GM12891 (cell line): Measurements from ENCODE around the gene ZMIZ1.
"Not testable (repeated sequence)": the region's sequence is repeated elsewhere in the genome, so short reads cannot be mapped to it uniquely, and the experiment has no call there.

Source experiments
- DNase-seq: peaks from one replicate; pipeline ENCODE4 v3.0.0; 2011; ENCODE audit warnings: low spot score; ENCODE audit not compliant: insufficient read length
- FAIRE-seq: peaks from 2 replicates; lab custom pipeline; 2011; peaks lifted over from hg19 to GRCh38; lab: Jason Lieb, UNC
- PAX5 ChIP-seq: IDR thresholded peaks from 2 replicates; pipeline ENCODE4 v1.6.1; 2011; ENCODE audit warnings: low read length, moderate library complexity, mild to moderate bottlenecking; ENCODE audit not compliant: insufficient read depth, severe bottlenecking
- POLR2A ChIP-seq: IDR thresholded peaks from 2 replicates; pipeline ENCODE4 v1.6.1; 2011; ENCODE audit warnings: low read depth, low read length, control low read depth
- POLR2AphosphoS5 ChIP-seq: IDR thresholded peaks from 2 replicates; pipeline ENCODE4 v1.6.1; 2011; ENCODE audit warnings: low read depth, low read length, control low read depth
- POU2F2 ChIP-seq: IDR thresholded peaks from 2 replicates; pipeline ENCODE4 v1.6.1; 2011; ENCODE audit warnings: low read depth, mild to moderate bottlenecking, control low read depth, low read length, moderate library complexity
- SPI1 ChIP-seq: IDR thresholded peaks from 2 replicates; pipeline ENCODE4 v1.6.1; 2011; ENCODE audit warnings: low read depth, low read length, control low read depth
- TAF1 ChIP-seq: IDR thresholded peaks from 2 replicates; pipeline ENCODE4 v1.6.1; 2011; ENCODE audit warnings: low read depth, low read length, control low read depth

The ZMIZ1 gene

DNA sequence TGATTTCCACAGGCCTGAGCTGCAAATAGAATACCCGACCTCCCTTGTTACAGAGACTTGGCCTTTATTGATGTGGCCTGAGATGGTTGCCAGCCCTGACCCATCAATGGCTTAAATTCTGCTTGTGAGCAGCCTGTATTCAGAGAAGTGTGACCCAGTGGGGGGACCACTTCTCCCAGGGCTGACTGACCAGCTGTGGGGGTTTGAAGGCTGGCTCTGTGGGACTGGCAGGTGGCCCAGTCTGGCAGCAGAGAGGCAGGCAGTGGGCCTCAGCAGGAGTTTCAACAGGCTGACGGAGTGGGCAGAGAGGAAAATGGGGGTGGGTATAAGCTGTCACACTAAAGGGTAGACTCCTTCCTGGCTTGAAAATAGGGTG, 266.3 kb downstream of the ZMIZ1 start:
- FAIRE-seq: no peak
- DNase-seq: no peak

DNA sequence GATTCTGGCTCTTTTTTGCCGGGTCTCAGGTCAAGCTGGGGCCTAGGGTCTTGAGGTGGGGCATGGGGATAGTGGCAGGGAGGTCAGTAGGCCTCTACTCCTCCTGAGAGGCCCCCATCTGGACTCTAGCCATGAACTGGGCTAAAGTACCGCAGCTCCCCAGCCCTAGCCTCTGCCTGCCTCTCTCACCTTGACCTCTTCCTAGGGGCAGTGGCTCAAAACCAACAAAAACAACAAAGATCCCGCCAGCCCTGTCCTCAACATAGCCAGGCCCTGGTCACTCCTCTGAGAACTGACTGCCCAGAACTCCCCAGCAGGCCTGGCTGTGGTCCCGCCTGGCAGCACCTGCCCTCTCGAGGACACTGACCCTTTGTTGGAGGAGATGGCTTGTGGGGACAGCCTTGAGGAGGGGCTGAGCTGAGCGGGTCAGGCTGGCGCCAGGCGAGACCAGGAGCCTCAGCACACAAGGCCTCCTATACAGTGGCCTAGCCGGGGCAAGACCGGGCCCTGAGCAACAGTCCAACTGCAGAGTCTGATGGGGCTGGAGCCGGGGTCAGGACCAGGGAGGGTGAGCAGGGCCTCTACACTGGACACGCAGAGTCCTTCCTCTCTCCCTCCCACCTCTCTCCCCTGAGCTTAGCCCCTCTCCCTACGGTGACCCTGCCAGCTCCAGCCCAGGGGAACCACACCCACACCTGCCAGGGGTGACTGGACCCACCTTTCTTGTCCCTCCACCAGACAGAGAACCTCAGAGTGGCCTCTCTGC, 266.9 kb downstream of the ZMIZ1 start:
- no peak for FAIRE-seq
- DNase-seq: no peak
- TF ChIP-seq POLR2AphosphoS5: no peak
- TF ChIP-seq PAX5: no peak
- no peak for TF ChIP-seq TAF1
- no peak for TF ChIP-seq POU2F2
- no peak for TF ChIP-seq SPI1
- no peak for TF ChIP-seq POLR2A

More for the DNA sequence above, 266.3 kb downstream of the ZMIZ1 start:
- TF ChIP-seq TAF1 (no peak), POLR2AphosphoS5 (no peak), POLR2A (no peak), PAX5 (no peak), SPI1 (no peak), POU2F2 (no peak)

DNA sequence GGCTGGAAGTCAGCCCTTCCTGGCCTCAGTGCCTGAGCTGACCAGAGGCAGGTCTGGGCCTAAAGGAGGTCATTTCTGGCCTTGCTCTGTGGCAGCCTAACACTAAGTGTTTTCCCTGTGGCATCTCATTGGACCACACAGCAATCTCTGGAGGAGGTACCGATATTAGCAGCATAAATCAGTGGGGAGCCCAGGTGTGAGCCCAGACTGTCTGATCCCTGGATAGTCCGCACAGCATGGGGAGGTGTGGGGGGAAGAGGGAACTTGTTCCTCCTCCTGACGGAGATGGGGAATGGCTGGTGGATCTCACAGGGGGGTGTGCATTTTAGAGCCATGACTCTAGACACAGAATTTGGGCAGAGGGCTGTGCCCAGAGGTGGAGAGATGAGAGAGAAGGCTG, 267.5 kb downstream of the ZMIZ1 start:
- FAIRE-seq: no peak
- no peak for TF ChIP-seq TAF1
- no peak for TF ChIP-seq POLR2AphosphoS5
- no peak for TF ChIP-seq PAX5
- TF ChIP-seq POLR2A: no peak
- no peak for TF ChIP-seq POU2F2
- no peak for TF ChIP-seq SPI1
- no peak for DNase-seq

DNA sequence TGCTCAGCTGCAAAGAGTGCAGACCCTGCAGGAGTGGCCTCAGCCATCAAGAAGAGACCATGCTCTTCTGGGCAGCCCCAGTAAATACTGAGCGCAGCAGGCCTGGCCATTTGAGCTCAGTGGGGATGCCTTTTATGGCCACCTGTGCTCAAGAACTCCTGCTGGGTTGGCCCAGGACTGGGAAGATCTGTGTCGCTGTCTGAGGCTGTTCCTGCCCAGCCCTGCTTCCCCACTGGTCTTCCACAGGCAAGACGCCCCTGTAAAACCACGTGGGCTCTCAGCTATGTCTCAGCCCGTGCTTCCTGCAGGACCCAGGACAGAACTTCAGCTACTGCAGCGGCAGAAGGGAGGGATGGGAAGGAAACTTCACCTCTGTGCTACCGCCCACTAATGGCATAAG, 268.0 kb downstream of the ZMIZ1 start:
- FAIRE-seq (no peak), DNase-seq (no peak)
- TF ChIP-seq SPI1: no peak
- TF ChIP-seq POLR2AphosphoS5: no peak
- no peak for TF ChIP-seq TAF1
- no peak for TF ChIP-seq PAX5
- TF ChIP-seq POLR2A: no peak
- no peak for TF ChIP-seq POU2F2

DNA sequence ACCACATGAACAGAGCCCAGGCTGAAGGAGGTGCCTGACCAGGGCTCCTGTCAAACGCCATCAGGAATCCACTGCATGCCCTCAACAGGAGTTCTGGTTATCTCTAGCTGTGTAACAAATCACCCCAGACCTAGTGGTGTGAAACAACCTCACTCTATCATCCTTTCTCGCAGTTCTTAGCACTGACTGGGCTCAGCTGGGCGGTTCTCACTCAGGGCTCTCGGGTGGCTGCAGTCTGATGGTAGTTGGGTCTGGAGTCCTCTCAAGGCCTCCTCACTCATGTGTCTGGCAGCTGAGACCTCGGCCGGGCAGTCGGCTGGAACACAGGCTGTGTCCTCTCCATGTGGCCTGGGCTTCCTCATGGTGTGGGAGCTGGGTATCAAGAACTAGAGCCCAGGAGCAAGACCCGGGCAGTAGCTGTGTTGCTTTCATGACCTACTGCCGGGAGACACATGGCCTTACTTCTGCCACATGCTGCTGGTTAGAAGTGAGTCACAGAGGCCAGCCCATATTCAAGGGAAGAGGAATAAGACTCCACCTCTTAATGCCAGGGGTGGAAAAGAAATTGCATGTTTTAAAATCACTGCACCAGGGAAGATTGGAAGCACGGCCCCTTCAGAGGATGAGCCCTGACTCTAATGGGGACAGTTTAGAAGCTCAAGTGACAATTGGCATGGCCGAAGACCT, 269.2 kb downstream of the ZMIZ1 start:
- FAIRE-seq: peak; percentile 41
- not testable (repeated sequence) for DNase-seq

DNA sequence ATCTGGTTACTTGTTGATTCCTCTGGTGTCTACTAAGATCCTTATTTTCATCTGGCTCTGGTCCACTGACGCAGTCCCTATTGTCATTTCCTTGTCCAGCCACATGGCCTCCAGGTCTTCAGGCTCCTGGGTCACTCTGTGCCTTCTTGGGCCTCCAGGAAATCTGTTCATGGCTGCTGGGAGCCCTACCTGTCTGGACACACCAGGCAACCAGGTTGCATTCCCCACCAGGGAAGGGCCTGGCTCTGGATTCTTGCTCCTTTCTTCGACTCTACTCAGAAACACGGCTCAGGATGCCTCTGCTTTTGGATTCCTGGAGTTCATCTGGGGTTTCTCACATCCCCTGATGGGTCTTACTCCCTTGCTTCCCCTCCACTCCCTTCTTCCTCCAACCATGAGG, 270.5 kb downstream of the ZMIZ1 start:
- DNase-seq: no peak
- no peak for FAIRE-seq
- TF ChIP-seq PAX5 (no peak), SPI1 (no peak), POLR2AphosphoS5 (no peak), POLR2A (no peak), POU2F2 (no peak), TAF1 (no peak)

DNA sequence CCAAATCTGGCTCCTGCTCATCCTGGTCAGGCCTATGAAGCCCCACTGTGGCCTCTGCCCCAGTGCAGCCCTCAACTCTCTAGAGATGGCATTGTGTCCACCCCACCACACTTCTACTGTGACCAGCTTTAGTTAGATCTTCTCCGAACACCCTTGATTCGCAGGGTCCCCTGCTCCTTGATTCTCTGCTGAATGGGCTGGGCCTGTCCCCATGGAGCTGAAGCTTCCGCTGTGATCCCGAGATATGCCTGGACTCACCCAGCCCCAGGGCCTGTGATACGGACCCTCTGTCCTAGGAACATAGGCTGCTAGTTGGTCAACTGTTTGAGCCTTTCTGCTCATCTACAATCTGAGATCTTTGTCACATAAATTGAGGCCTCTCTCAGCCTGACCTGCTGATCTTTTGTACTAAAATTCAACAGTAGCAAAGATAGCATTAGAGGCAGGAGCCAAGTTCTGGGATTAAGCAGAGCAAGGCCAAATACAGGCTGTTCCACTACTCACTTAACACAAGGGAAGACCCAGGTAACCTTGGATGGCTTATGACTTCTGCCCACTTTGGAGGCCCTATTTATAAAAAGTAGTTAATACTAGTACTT, 272.0 kb downstream of the ZMIZ1 start:
- TF ChIP-seq SPI1 (no peak), POU2F2 (no peak), POLR2A (no peak), PAX5 (no peak), TAF1 (no peak), POLR2AphosphoS5 (no peak)
- no peak for DNase-seq
- FAIRE-seq: no peak

DNA sequence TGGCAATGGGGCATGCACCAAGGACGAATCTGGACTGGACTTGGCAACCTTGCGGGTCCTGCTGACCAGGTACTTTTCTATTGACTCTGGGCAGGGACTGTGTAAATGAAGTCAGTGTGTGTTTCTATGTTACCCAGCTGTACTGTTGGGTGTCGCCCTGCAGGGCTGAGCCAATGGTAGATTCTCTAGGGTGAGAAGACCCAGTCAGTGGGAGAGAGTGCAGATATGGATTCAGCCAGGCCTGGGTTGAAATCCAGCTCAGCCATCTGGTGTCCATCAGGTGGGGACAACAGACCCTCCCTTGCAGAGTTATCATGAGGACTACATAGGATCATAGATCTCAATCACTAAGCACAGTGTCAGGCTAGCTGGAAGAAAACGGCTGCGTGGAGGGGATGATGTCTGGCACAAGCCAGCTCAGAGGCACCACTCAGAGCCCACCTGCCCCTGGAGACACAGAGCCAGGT, 273.6 kb downstream of the ZMIZ1 start:
- FAIRE-seq (no peak), DNase-seq (no peak)
- no peak for TF ChIP-seq SPI1
- no peak for TF ChIP-seq POLR2A
- no peak for TF ChIP-seq POU2F2
- TF ChIP-seq TAF1: no peak
- TF ChIP-seq PAX5: no peak
- no peak for TF ChIP-seq POLR2AphosphoS5

DNA sequence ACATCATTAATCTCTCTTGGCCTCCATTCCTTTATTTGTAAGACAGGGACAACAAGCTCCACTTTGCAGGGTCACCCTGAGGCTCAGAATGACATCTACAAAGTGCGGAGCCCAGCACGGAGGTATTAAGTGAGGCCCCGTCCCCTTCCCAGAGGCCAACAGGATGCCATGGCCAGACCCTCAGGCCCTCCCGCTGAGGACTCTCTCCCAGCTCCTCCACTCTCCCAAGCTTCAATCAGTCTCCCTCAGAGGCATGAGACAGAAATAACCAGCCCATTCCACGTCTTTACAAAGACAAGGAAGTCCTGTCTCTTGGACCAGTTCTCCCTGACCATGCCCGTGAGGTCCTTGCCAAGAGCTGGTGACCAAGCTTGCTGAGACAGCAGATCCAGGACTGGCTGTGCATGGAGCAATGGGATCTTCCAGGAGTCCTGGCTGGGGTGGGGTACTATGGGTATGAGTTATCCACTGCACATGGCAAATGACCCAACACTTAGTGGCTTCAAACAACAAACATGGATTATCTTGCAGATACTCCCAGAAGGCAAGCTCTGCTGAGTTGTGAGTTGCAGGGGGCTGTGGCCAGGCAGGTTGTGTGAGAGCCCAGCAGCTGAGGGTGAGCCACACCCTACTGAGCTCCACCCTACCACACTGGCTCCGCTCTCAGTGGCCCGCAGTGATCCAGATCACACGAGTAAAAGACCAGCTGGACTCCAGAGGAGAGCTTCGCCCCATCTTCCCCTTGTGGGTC, 274.2 kb downstream of the ZMIZ1 start:
- DNase-seq (no peak), FAIRE-seq (no peak)
- TF ChIP-seq SPI1: no peak
- no peak for TF ChIP-seq PAX5
- TF ChIP-seq POLR2AphosphoS5: no peak
- no peak for TF ChIP-seq POU2F2
- TF ChIP-seq POLR2A: no peak
- no peak for TF ChIP-seq TAF1
